Psoas muscle (tissue), 8 donors: ENCODE data around the gene SDSL. TPM values are rescaled to one million over a fixed set of nuclear protein-coding genes. Genes with fewer than 3 reads are reported as not detected.

Experiments
- ATAC-seq, 4 donors: fragments of 200-7000 bp; cut with Tn5 transposase; one replicate each; pipeline ENCODE4 v1.9.1; 2020; ENCODE audit warnings: moderate library complexity in 3 of 4, mild to moderate bottlenecking in 2 of 4
- DNase-seq, 2 donors: peaks; one replicate each; pipeline ENCODE4 v3.0.0-alpha.2; 2020
- H3K27ac ChIP-seq: fragments of 200-600 bp; one replicate; pipeline ENCODE4 v1.8.0; 2022
- H3K27me3 ChIP-seq, 3 donors: fragments of 200-600 bp in 1 of 3; one replicate each; pipeline versions ENCODE4 v1.6.1 to v1.8.0; 2013 to 2022; ENCODE audit warnings: low read length in 2 of 3, mild to moderate bottlenecking in 2 of 3, moderate library complexity in 1 of 3; ENCODE audit not compliant: insufficient read depth in 3 of 3
- H3K36me3 ChIP-seq, 2 donors: fragments of 200-600 bp in 1 of 2; one replicate each; pipeline versions ENCODE4 v1.6.1 to v1.8.0; 2013 to 2022; ENCODE audit warnings: low read depth in 1 of 2, mild to moderate bottlenecking in 1 of 2, moderate library complexity in 1 of 2; ENCODE audit not compliant: insufficient read depth in 1 of 2
- H3K4me1 ChIP-seq: fragments of 200-600 bp; one replicate; pipeline ENCODE4 v1.8.0; 2022
- H3K4me3 ChIP-seq: fragments of 200-600 bp; one replicate; pipeline ENCODE4 v1.8.0; 2022; ENCODE audit warnings: mild to moderate bottlenecking
- H3K9me3 ChIP-seq: fragments of 200-600 bp; one replicate; pipeline ENCODE4 v1.8.0; 2022
- WGBS, 3 donors: extraction: QIAGEN DNeasy Blood & Tissue Kit; methylation state at CpG; one replicate each; pipeline versions ENCODE4 v1.1.6 to v1.1.7; 2013; 5-methylcytosine and 5-hydroxymethylcytosine counted together
- intact Hi-C, 2 donors: fragments of 100-400 bp; cut with DNase I; formaldehyde crosslinking; loops; one replicate each; pipeline versions ENCODE4 v1.11.0 to v1.14.2; 2022
- polyA plus RNA-seq, 3 donors: library from polyadenylated mRNA; stranded (reverse); fragments of 200-250 nt; gene quantifications; one replicate each; pipeline ENCODE4 v1.2.3, GENCODE V29; 2013
- total RNA-seq, 4 donors: library from RNA; stranded (reverse); fragmentation: NEBNext Ultra II Directional in 2 of 4; extraction: Animal tissue kit (Norgen Biotek cat#: 25700) in 2 of 4; gene quantifications; one replicate each; pipeline versions ENCODE4 v1.2.1 to v1.2.4, GENCODE V29; 2021 to 2023
- TF ChIP-seq, protein P1 (sequence below): fragments of 200-600 bp; IDR thresholded peaks from one replicate; pipeline ENCODE4 v1.8.0; 2022; ENCODE audit warnings: antibody characterized with exemption
- donor health status: healthy with polysubstance abuse.
- donor health status: DM: no; HTN: no; CAD: no; lungs with moderate emphysema.
- donor health status: Bipolar disorder and iron deficiency.
- donor health status: healthy.
- donor health status: DM: yes; HTN: yes; CAD: no.
- donor health status: DM: no; HTN: no; CAD: no.
- donor health status: DM: no; HTN: no; CAD: no.
- donor health status: DM: yes; HTN: yes; CAD: no.

Gene SDSL
- total and polyA plus RNA-seq, 7 donors, result 0.48 to 6.0 (median 0.97) TPM

GRCh38 chr12:113386866-113387566 lies 35.2 kb upstream of the SDSL start:
- ATAC-seq (no peak), DNase-seq (no peak)
- Histone ChIP-seq H3K9me3 (no peaks in the 10 kb centered on the region), H3K4me1 (no peaks in the 10 kb centered on the region), H3K27ac (no peak overlapping the region), H3K36me3 (peaks cover 5 to 82% of the 10 kb centered on the region in 2 donors), H3K27me3 (no peaks in the 10 kb centered on the region), H3K4me3 (no peak overlapping the region)
- WGBS, 3 donors, result 92 to 97% (median 94%) methylated on average over 12 of the region's 12 CpGs
- intact Hi-C loops, result no loop called here
- TF ChIP-seq, protein P1, sequence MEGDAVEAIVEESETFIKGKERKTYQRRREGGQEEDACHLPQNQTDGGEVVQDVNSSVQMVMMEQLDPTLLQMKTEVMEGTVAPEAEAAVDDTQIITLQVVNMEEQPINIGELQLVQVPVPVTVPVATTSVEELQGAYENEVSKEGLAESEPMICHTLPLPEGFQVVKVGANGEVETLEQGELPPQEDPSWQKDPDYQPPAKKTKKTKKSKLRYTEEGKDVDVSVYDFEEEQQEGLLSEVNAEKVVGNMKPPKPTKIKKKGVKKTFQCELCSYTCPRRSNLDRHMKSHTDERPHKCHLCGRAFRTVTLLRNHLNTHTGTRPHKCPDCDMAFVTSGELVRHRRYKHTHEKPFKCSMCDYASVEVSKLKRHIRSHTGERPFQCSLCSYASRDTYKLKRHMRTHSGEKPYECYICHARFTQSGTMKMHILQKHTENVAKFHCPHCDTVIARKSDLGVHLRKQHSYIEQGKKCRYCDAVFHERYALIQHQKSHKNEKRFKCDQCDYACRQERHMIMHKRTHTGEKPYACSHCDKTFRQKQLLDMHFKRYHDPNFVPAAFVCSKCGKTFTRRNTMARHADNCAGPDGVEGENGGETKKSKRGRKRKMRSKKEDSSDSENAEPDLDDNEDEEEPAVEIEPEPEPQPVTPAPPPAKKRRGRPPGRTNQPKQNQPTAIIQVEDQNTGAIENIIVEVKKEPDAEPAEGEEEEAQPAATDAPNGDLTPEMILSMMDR, result no peak

- Histone ChIP-seq H3K36me3 (peaks cover 5 to 77% of the 10 kb centered on the region in 2 donors), H3K27me3 (no peaks in the 10 kb centered on the region), H3K4me1 (no peaks in the 10 kb centered on the region), H3K9me3 (no peaks in the 10 kb centered on the region), H3K4me3 (no peak overlapping the region), H3K27ac (no peak overlapping the region)
- ATAC-seq, result no peak
- intact Hi-C loops, result no loop called here
- WGBS, 3 donors, result 96% methylated on average over 10 to 11 of the region's 11 CpGs
- no peak for DNase-seq
- TF ChIP-seq, protein P1, result no peak
These were observed 34.5 kb upstream of the SDSL start for GRCh38 chr12:113387631-113388030.

GRCh38 chr12:113388351-113388750 lies 33.8 kb upstream of the SDSL start:
- H3K9me3 ChIP-seq, result no peaks in the 10 kb centered on the region
- no peaks in the 10 kb centered on the region for H3K27me3 ChIP-seq
- ATAC-seq (no peak), DNase-seq (no peak)
- H3K4me3 ChIP-seq, result no peak overlapping the region
- TF ChIP-seq, protein P1, result no peak
- no peak overlapping the region for H3K27ac ChIP-seq
- H3K4me1 ChIP-seq, result no peaks in the 10 kb centered on the region
- H3K36me3 ChIP-seq, result peaks cover 5 to 72% of the 10 kb centered on the region in 2 donors
- intact Hi-C loops, result no loop called here
- 87 to 92% (median 89%) methylated on average over 14 of the region's 14 CpGs for WGBS, 3 donors

GRCh38 chr12:113390064-113391043 lies 31.8 kb upstream of the SDSL start:
- no peak for DNase-seq
- Histone ChIP-seq H3K4me3 (no peak overlapping the region), H3K36me3 (peaks cover 4 to 52% of the 10 kb centered on the region in 2 donors), H3K27me3 (no peaks in the 10 kb centered on the region), H3K4me1 (no peaks in the 10 kb centered on the region), H3K27ac (no peak overlapping the region), H3K9me3 (no peaks in the 10 kb centered on the region)
- TF ChIP-seq, protein P1, result no peak
- 94 to 98% (median 95%) methylated on average over 6 of the region's 6 CpGs for WGBS, 3 donors
- no peak for ATAC-seq
- intact Hi-C loops, result no loop called here
